ENCODE data around the gene RTEL1. TPM values are rescaled to one million over a fixed set of nuclear protein-coding genes. Genes with fewer than 3 reads are reported as not detected.

Gene RTEL1
- polyA plus RNA-seq, 3 donors: 1.0 to 15.5 (median 4.8) TPM

DNA sequence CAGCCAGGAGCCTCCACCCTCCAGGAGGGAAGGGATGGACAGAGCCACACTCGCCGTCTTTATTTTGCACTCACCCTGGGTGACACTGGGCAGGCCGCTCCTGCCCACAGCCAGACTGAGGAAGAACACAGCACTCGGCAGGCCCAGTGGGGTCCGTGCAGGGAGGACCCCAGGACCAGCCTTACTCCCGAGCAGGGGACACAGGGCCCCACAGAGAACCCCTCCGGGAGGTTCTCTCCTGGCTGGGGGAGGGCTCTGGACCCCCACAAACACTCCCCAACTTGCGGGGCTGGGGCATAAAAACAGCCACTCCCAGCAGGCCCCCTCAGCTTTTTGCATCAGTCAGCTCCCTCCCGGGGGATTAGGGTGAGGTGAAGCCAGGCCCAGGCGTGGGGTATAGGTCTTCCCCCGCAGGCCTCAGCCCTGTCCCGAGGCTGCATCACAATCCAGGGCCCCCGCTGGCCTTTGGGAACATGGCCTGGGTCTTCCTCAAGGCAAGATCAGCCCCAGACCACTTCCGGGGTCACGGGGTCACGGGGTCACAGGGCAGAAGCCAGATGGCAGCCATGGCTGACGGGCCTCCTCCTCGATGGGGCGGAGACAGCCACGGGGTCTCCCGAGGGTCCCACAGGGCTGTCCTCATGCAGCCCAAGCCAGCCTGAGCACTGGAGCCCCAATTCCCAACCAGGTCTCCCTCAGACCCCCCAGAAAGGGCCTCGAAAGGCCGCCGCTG lies 41.5 kb downstream of the RTEL1 start:
- H3K9ac ChIP-seq (ENCODE audit: insufficient read depth, low read length, poor library complexity, severe bottlenecking): no peak overlapping the region
- whole genome bisulfite sequencing (ENCODE audit: insufficient coverage): 97% methylated on average over 22 of the region's 24 CpGs
- H3K79me2 ChIP-seq (ENCODE audit: insufficient read depth, low read length): no peaks in the 10 kb centered on the region
- Mint-ChIP-seq H3K4me3 (no peak overlapping the region), H3K9me3 (no peaks in the 10 kb centered on the region), H3K36me3 (peaks cover 8 to 17% of the 10 kb centered on the region in 2 donors), H3K27me3 (ENCODE audit: low read depth in 3 of 3) (peaks cover 2 to 21% (median 3%) of the 10 kb centered on the region in 3 donors), H3K4me1 (peaks cover 16% of the 10 kb centered on the region), H3K27ac (peak overlapping the region in 1 of 7 donors; percentile 41)
- H3K9me3 ChIP-seq (replicated peaks in 1 of 2; ENCODE audit: control insufficient read depth in 1 of 2, insufficient read depth in 1 of 2, low read length in 2 of 2): no peaks in the 10 kb centered on the region
- TF ChIP-seq, protein P1, sequence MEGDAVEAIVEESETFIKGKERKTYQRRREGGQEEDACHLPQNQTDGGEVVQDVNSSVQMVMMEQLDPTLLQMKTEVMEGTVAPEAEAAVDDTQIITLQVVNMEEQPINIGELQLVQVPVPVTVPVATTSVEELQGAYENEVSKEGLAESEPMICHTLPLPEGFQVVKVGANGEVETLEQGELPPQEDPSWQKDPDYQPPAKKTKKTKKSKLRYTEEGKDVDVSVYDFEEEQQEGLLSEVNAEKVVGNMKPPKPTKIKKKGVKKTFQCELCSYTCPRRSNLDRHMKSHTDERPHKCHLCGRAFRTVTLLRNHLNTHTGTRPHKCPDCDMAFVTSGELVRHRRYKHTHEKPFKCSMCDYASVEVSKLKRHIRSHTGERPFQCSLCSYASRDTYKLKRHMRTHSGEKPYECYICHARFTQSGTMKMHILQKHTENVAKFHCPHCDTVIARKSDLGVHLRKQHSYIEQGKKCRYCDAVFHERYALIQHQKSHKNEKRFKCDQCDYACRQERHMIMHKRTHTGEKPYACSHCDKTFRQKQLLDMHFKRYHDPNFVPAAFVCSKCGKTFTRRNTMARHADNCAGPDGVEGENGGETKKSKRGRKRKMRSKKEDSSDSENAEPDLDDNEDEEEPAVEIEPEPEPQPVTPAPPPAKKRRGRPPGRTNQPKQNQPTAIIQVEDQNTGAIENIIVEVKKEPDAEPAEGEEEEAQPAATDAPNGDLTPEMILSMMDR (IDR thresholded peaks at IDR 0.05): no peak
- no peak overlapping the region for H3K4me3 ChIP-seq (replicated peaks in 1 of 3; ENCODE audit: low read depth in 2 of 3, low read length in 3 of 3)
- H3K36me3 ChIP-seq (replicated peaks in 1 of 2; ENCODE audit: control insufficient read depth in 1 of 2, insufficient read depth in 2 of 2, low read length in 2 of 2): peaks cover 9 to 12% of the 10 kb centered on the region in 2 donors
- no peak overlapping the region for H3K4me2 ChIP-seq (replicated peaks; ENCODE audit: extremely low read depth, low read length, poor library complexity, severe bottlenecking)
- H2AFZ ChIP-seq (ENCODE audit: insufficient read depth, low read depth, low read length, poor library complexity, severe bottlenecking): no peak overlapping the region
- peaks cover 64% of the 10 kb centered on the region for H4K20me1 ChIP-seq (ENCODE audit: insufficient read depth, low read length)
- peak in 1 of 3 donors; percentile 1 for DNase-seq
- no peak overlapping the region for H3K27ac ChIP-seq (ENCODE audit: low read depth in 1 of 2, low read length in 2 of 2)
- H3K4me1 ChIP-seq (ENCODE audit: control insufficient read depth in 1 of 2, insufficient read depth in 2 of 2, low read length in 2 of 2): peaks cover 16% of the 10 kb centered on the region in 2 donors
- intact Hi-C loops (cut with micrococcal nuclease): no loop called here
- H3K27me3 ChIP-seq (ENCODE audit: control insufficient read depth in 2 of 2, insufficient read depth in 2 of 2, low read length in 2 of 2): peaks cover 0 to 12% of the 10 kb centered on the region in 2 donors

GRCh38 chr20:63700199-63701050 lies 42.3 kb downstream of the RTEL1 start:
- Histone ChIP-seq H3K4me3 (replicated peaks in 1 of 3; ENCODE audit: low read depth in 2 of 3, low read length in 3 of 3) (no peak overlapping the region), H3K27me3 (ENCODE audit: control insufficient read depth in 2 of 2, insufficient read depth in 2 of 2, low read length in 2 of 2) (peaks cover 0 to 12% of the 10 kb centered on the region in 2 donors), H3K27ac (ENCODE audit: low read depth in 1 of 2, low read length in 2 of 2) (no peak overlapping the region), H3K36me3 (replicated peaks in 1 of 2; ENCODE audit: control insufficient read depth in 1 of 2, insufficient read depth in 2 of 2, low read length in 2 of 2) (peaks cover 17% of the 10 kb centered on the region in 2 donors), H3K9me3 (replicated peaks in 1 of 2; ENCODE audit: control insufficient read depth in 1 of 2, insufficient read depth in 1 of 2, low read length in 2 of 2) (no peaks in the 10 kb centered on the region), H3K9ac (ENCODE audit: insufficient read depth, low read length, poor library complexity, severe bottlenecking) (no peak overlapping the region), H3K4me2 (replicated peaks; ENCODE audit: extremely low read depth, low read length, poor library complexity, severe bottlenecking) (no peak overlapping the region), H4K20me1 (ENCODE audit: insufficient read depth, low read length) (peaks cover 64% of the 10 kb centered on the region), H3K79me2 (ENCODE audit: insufficient read depth, low read length) (peaks cover 5% of the 10 kb centered on the region), H2AFZ (ENCODE audit: insufficient read depth, low read depth, low read length, poor library complexity, severe bottlenecking) (no peak overlapping the region), H3K4me1 (ENCODE audit: control insufficient read depth in 1 of 2, insufficient read depth in 2 of 2, low read length in 2 of 2) (peaks cover 16% of the 10 kb centered on the region in 2 donors)
- Mint-ChIP-seq H3K27ac (no peak overlapping the region), H3K4me3 (no peak overlapping the region), H3K27me3 (ENCODE audit: low read depth in 3 of 3) (peaks cover 2 to 21% (median 3%) of the 10 kb centered on the region in 3 donors), H3K36me3 (peaks cover 16 to 25% of the 10 kb centered on the region in 2 donors), H3K4me1 (peaks cover 16% of the 10 kb centered on the region), H3K9me3 (no peaks in the 10 kb centered on the region)
- TF ChIP-seq, protein P1 (IDR thresholded peaks at IDR 0.05): no peak
- 97% methylated on average over 35 of the region's 43 CpGs for whole genome bisulfite sequencing (ENCODE audit: insufficient coverage)
- intact Hi-C loops (cut with micrococcal nuclease): no loop called here
- DNase-seq: peak in 1 of 3 donors; percentile 1
